Activated T-helper 1 cell treated with anti-CD3 and anti-CD28 coated beads, Interleukin-12 subunit alpha, Interleukin-12 subunit beta, Interleukin-2, Interleukin-4 antibody, amounts not matched to agents 30 ng/mL and 10 ng/mL and 1 ng/mL, durations not matched to agents 14 hours and 24 hours and 36 hours (primary cell): ENCODE results near the gene MTARC1. TPM values are rescaled to one million over a fixed set of nuclear protein-coding genes. Genes with fewer than 3 reads are reported as not detected.

Source experiments
- DNase-seq: peaks from one replicate; pipeline ENCODE4 v3.0.0; 2021; ENCODE audit warnings: low spot score
- H3K27ac Mint-ChIP-seq: one replicate; pipeline ENCODE4 v1.8.0; 2021; ENCODE audit warnings: mild to moderate bottlenecking, mixed read lengths
- H3K27me3 Mint-ChIP-seq: one replicate; pipeline ENCODE4 v1.8.0; 2022; ENCODE audit warnings: mild to moderate bottlenecking, moderate library complexity, mixed read lengths; ENCODE audit not compliant: insufficient read depth
- H3K36me3 Mint-ChIP-seq: one replicate; pipeline ENCODE4 v1.8.0; 2021; ENCODE audit warnings: low read depth, mixed read lengths
- H3K4me1 Mint-ChIP-seq: one replicate; pipeline ENCODE4 v1.8.0; 2021; ENCODE audit warnings: low read depth, mixed read lengths
- H3K4me3 Mint-ChIP-seq: one replicate; pipeline ENCODE4 v1.8.0; 2021; ENCODE audit warnings: mild to moderate bottlenecking, moderate library complexity, mixed read lengths
- H3K9me3 Mint-ChIP-seq: one replicate; pipeline ENCODE4 v1.8.0; 2021; ENCODE audit warnings: mixed read lengths
- intact Hi-C: fragments of 100-400 bp; cut with micrococcal nuclease; formaldehyde crosslinking; loops from one replicate; pipeline ENCODE4 v1.15.1; 2024
- total RNA-seq: library from RNA; stranded (reverse); gene quantifications from 2 replicates; pipeline ENCODE4 v1.2.3, GENCODE V29; 2022

The MTARC1 gene
- total RNA-seq, 1 donor from 2014 or later = not detected

DNA sequence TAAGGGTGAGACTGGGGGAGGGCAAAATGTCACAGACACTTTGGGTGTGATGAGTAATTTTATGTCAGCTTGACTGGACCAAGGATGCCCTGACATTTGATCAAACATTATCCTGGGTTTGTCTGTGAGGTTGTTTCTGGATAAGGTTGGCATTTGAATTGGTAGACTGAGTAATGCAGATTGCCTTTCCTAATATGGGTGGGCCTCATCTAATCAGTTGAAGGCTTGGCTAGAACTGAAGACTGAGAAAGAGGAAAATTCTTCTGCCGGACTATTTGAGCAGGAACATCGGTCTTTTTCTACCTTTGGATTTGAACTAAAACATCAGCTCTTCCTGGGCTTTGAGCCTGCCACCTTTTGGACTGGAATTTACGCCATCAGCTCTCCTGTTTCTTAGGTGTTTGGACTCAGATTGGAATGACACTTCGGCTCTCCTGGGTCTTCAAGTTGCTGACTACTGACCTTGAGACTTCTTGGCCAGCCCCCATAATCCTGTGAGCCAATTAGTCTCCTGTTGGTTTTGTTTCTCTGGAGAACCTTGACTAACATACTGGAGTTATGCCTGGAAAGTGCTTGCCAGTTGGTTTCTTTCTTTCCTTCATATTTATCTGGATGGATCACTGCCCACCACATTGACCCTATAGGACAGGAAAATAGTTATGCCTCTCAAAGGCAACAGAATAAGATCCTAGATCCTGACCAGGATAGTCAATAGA is 47.6 kb downstream of the MTARC1 start:
- intact Hi-C loops = no loop called here
- no peak overlapping the region for H3K27ac Mint-ChIP-seq
- DNase-seq = no peak
- H3K9me3 Mint-ChIP-seq = no peaks in the 10 kb centered on the region
- no peaks in the 10 kb centered on the region for H3K4me1 Mint-ChIP-seq
- peaks cover 2% of the 10 kb centered on the region for H3K27me3 Mint-ChIP-seq
- H3K36me3 Mint-ChIP-seq = no peaks in the 10 kb centered on the region
- no peak overlapping the region for H3K4me3 Mint-ChIP-seq

Other genes with a start within 250 kb of the MTARC1 start
- gene C1orf115, start 96.5 kb upstream of the MTARC1 start, total RNA-seq = 0.05 TPM in 1 of 2 replicates, not detected in the other
- gene MTARC2, start 38.6 kb upstream of the MTARC1 start, total RNA-seq = not detected in 2 replicates
- gene HLX, start 92.5 kb downstream of the MTARC1 start, total RNA-seq = 5.1 and 6.3 TPM in 2 replicates